Neuron (in vitro differentiated cells): Measurements from ENCODE around the gene PIEZO2.
"Not testable (repeated sequence)": the region's sequence is repeated elsewhere in the genome, so short reads cannot be mapped to it uniquely, and the experiment has no call there.

Experiments used
- H2AFZ ChIP-seq: one replicate; pipeline ENCODE4 v1.6.1; 2013; ENCODE audit warnings: low read depth, mild to moderate bottlenecking, inconsistent platforms, low read length, moderate library complexity
- H3K27me3 ChIP-seq: one replicate; pipeline ENCODE4 v1.6.1; 2013; ENCODE audit warnings: low read length; ENCODE audit not compliant: insufficient read depth
- H3K36me3 ChIP-seq: one replicate; pipeline ENCODE4 v1.6.1; 2013; ENCODE audit warnings: low read length; ENCODE audit not compliant: insufficient read depth
- H3K4me1 ChIP-seq: one replicate; pipeline ENCODE4 v1.6.1; 2013; ENCODE audit warnings: low read length; ENCODE audit not compliant: insufficient read depth
- H3K4me3 ChIP-seq: 2 replicates; pipeline ENCODE4 v1.5.1; 2013; ENCODE audit warnings: mild to moderate bottlenecking, low read length, moderate library complexity
- H3K9me3 ChIP-seq: one replicate; pipeline ENCODE4 v1.6.1; 2013; ENCODE audit warnings: low read length

The PIEZO2 gene

GRCh38 chr18:10942998-10943397 lies 206.4 kb downstream of the PIEZO2 start:
- Histone ChIP-seq H3K27me3 (no peaks in the 10 kb centered on the region), H3K9me3 (peaks cover 4% of the 10 kb centered on the region), H3K36me3 (no peaks in the 10 kb centered on the region), H3K4me1 (no peaks in the 10 kb centered on the region), H2AFZ (no peak overlapping the region), H3K4me3 (no peak overlapping the region)

DNA sequence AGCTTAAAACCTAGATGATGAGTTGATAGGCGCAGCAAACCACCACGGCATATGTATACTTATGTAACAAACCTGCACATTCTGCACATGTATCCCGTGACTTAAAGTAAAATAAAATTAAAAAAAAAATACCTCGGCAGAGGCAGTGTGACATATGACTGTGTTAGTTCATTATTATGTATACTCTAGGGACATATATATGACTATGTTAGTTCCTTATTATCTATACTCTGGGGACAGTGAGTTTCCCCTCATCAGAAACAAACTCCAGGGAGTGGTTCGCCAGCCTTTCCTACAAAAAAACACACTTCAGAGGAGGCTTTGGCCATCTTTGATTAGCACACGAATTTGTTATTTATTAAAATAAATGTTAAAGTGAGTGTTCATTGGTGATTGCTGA lies 209.5 kb downstream of the PIEZO2 start:
- H2AFZ ChIP-seq: no peak overlapping the region
- no peaks in the 10 kb centered on the region for H3K36me3 ChIP-seq
- H3K4me3 ChIP-seq: no peak overlapping the region
- H3K27me3 ChIP-seq: no peaks in the 10 kb centered on the region
- H3K9me3 ChIP-seq: no peaks in the 10 kb centered on the region
- H3K4me1 ChIP-seq: no peaks in the 10 kb centered on the region

DNA sequence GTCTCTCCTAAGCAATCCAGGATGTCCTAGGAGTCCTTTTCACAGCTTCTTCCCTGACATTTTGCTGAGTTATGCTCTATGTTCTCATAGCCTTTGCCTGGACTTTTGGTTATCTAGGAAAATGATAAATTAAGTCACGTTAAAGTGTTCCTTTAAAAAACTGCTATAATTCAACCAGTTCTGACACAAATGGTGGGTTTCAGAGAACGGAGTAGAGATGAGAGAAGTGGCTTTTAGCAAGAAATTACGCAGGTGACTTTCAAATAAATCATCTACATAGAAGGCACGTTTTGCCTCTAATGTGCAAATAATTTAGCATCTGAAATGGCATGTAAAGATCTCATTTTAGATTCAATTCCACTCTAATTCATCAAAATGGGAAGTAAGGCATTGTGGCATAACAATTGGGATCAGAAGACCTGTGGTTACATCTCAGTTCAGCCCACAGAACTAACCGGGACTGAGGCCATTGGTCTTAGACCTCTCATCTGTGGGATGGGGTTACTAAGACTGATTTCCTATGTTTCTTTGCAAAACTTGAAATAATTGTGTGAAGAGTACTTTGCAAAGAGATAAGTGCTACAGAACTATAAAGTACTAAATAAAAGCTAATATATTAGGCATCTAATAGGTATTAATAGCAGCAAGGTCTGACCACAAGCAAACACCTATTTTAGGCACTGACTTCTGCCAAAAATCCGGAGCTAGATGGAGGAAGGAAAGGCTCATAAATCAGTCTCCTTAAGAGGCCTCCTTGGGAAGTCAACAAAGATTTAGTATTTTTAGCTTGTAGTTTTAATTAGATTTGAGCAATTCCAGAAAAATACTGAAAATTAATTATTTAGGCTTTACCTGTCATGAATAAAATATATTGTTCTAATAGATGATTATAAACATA lies 211.4 kb downstream of the PIEZO2 start:
- Histone ChIP-seq H3K27me3 (no peaks in the 10 kb centered on the region), H3K4me3 (no peak overlapping the region), H2AFZ (no peak overlapping the region), H3K9me3 (no peaks in the 10 kb centered on the region), H3K36me3 (no peaks in the 10 kb centered on the region), H3K4me1 (no peaks in the 10 kb centered on the region)

DNA sequence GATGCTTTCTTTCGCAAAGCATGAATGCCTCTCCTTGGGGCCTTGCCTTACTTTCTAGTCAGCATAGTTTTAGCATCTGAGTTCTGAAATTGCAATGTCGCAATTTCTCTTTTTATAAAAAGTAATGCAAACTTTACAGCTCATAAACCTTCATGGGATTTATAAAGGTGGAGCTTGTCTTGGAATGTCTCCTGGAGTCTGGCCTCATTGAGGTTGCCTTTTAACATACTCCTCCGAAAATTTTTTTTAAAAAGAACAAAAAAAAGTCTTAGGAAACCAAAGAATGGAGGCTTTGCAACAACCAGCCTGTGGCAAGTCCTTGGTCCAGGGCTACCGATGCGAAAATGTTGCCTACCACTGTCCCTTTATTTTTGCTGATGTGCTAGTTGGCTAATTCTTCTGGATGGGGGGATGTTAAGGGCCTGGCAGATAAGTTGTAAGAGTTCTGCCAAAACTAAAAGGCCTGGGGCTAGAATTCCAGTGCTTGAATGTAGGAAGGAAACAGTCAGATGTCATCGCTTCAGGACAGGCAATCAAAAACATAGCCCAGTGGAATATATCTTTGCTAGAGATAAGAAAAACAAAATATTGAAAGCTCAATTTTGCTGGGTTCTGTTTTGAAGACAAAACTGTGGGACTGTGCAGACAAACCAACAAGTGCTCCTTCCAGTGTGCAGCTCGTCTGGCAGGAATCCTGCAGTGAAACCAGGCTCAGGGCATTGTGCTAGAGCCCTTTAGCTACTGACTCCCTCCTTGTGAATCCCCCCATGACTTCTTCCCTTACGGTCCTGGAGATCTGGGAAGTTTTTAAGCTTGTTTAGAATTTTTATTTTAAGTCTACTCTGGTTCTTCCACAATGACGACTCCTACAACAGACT lies 213.0 kb downstream of the PIEZO2 start:
- Histone ChIP-seq H3K36me3 (no peaks in the 10 kb centered on the region), H3K27me3 (no peaks in the 10 kb centered on the region), H3K4me3 (no peak overlapping the region)

DNA sequence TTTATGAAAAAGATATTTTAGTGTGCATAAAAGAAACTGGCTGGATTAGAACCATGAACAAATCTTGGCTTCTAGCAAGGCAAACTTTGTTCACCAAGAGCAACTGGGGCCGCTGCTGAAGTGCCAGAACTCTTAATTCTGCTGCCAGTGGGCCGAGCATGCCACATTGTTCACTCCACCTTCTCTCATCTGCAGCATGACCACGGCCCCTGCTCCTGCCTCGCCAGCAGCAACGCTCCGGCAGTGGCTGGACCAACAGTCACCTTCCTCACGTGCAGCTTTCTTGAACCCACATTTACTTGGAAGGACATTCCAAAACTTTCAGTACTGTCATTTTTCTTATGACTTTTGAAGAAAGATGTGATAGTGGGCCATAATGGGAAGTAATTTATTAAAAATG lies 213.8 kb downstream of the PIEZO2 start:
- no peak overlapping the region for H3K4me3 ChIP-seq
- H2AFZ ChIP-seq: no peak overlapping the region
- no peaks in the 10 kb centered on the region for H3K36me3 ChIP-seq
- no peaks in the 10 kb centered on the region for H3K9me3 ChIP-seq
- H3K27me3 ChIP-seq: no peaks in the 10 kb centered on the region
- no peaks in the 10 kb centered on the region for H3K4me1 ChIP-seq

More for the DNA sequence above, 213.0 kb downstream of the PIEZO2 start:
- Histone ChIP-seq H3K4me1 (no peaks in the 10 kb centered on the region), H3K9me3 (no peaks in the 10 kb centered on the region), H2AFZ (no peak overlapping the region)

DNA sequence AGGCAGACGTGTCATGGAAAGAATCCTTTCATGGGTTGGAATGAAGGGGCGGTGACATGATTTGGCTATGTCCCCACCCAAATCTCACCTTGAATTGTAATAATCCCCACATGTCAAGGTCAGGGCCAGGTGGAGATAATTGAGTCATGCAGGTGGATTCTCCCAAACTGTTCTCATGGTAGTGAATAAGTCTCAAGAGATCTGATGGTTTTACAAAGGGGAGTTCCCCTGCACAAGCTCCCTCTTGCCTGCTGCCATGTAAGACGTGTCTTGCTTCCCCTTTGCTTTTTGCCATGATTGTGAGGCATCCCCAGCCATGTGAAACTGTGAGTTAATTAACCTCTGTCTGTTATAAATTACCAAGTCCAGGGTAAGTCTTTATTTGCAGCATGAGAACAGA lies 215.7 kb downstream of the PIEZO2 start:
- not testable (repeated sequence) for H3K4me1 ChIP-seq, H3K27me3 ChIP-seq, H3K9me3 ChIP-seq, H3K4me3 ChIP-seq, H3K36me3 ChIP-seq, H2AFZ ChIP-seq

- Histone ChIP-seq H2AFZ (no peak overlapping the region), H3K36me3 (no peaks in the 10 kb centered on the region), H3K27me3 (no peaks in the 10 kb centered on the region), H3K4me1 (no peaks in the 10 kb centered on the region), H3K4me3 (no peak overlapping the region), H3K9me3 (no peaks in the 10 kb centered on the region)
Observed at GRCh38 chr18:10930076-10930475, 219.3 kb downstream of the PIEZO2 start.

DNA sequence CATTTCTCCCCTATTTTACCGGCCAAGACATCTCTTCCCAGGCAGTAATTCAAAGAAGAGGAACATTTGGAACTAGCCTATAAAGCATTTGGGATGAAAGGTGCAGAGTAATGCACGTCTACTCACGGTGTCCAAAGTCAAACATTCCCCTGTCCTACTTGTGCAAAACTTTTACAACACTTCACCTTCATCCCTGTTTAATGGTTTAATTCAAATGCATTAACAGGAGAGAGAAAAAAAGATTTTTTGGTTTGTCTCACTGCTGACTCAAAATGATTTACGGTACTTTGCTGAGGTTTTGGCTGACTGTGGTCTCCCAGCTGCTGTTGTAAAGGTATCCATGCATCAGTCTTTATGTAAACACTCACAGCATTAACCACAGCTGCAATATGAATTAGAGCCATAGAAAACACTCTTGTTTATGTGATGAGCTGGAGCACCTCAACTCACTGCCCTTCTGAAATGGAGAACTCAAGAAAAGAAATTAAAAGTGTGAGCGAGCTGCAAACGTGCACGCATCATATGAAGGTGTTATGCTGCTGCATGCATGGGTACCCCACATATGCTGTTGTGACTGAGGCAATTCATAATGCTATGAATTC lies 220.5 kb downstream of the PIEZO2 start:
- H3K36me3 ChIP-seq: no peaks in the 10 kb centered on the region
- H3K27me3 ChIP-seq: no peaks in the 10 kb centered on the region
- no peaks in the 10 kb centered on the region for H3K4me1 ChIP-seq
- no peak overlapping the region for H3K4me3 ChIP-seq
- H3K9me3 ChIP-seq: no peaks in the 10 kb centered on the region
- H2AFZ ChIP-seq: no peak overlapping the region

- Histone ChIP-seq H3K9me3 (no peaks in the 10 kb centered on the region), H3K27me3 (no peaks in the 10 kb centered on the region), H3K4me3 (no peak overlapping the region), H2AFZ (no peak overlapping the region), H3K36me3 (no peaks in the 10 kb centered on the region), H3K4me1 (no peaks in the 10 kb centered on the region)
Observed at GRCh38 chr18:10928011-10928771, 221.2 kb downstream of the PIEZO2 start.

- H3K27me3 ChIP-seq: no peaks in the 10 kb centered on the region
- no peaks in the 10 kb centered on the region for H3K4me1 ChIP-seq
- no peak overlapping the region for H2AFZ ChIP-seq
- H3K36me3 ChIP-seq: no peaks in the 10 kb centered on the region
- H3K4me3 ChIP-seq: no peak overlapping the region
- H3K9me3 ChIP-seq: no peaks in the 10 kb centered on the region
Observed at GRCh38 chr18:10927286-10927992, 221.9 kb downstream of the PIEZO2 start.

- Histone ChIP-seq H3K4me3 (no peak overlapping the region), H3K4me1 (no peaks in the 10 kb centered on the region), H3K27me3 (no peaks in the 10 kb centered on the region), H3K9me3 (no peaks in the 10 kb centered on the region), H2AFZ (no peak overlapping the region), H3K36me3 (no peaks in the 10 kb centered on the region)
Observed at GRCh38 chr18:10926621-10927161, 222.7 kb downstream of the PIEZO2 start.

DNA sequence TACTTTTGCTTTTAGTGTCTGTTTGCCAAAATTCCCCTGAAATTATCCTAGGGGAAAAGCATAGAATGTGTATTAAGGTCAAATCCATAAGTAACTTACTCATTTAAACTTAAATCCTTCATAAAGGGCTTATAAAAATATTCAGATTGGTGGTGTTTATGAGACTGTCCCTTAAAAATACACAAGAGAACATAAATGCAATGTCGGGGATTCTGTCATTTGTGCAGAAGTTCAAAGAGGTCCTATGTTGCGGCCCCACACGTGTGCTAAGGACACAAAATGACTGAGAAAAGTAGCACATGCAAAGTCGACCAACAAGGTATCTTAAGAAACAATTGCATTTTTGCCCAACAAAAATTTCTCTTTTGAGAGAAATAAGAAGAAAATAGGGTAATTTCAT lies 225.1 kb downstream of the PIEZO2 start:
- no peaks in the 10 kb centered on the region for H3K4me1 ChIP-seq
- no peak overlapping the region for H2AFZ ChIP-seq
- no peaks in the 10 kb centered on the region for H3K36me3 ChIP-seq
- H3K9me3 ChIP-seq: no peaks in the 10 kb centered on the region
- no peak overlapping the region for H3K4me3 ChIP-seq
- H3K27me3 ChIP-seq: no peaks in the 10 kb centered on the region
